ENCODE measurements around the gene IFIT3.
"Not testable (repeated sequence)": the region's sequence is repeated elsewhere in the genome, so short reads cannot be mapped to it uniquely, and the experiment has no call there.

Gene IFIT3

GRCh38 chr10:89283025-89283935, 44.5 kb upstream of the IFIT3 start:
- TF ChIP-seq CTCF (IDR thresholded peaks at IDR 0.05) (no peak), ZFX (IDR thresholded peaks at IDR 0.05; ENCODE audit: borderline replicate concordance) (no peak)
- H3K27ac ChIP-seq: no peak overlapping the region

GRCh38 chr10:89283936-89284475, 43.8 kb upstream of the IFIT3 start:
- no peak overlapping the region for H3K27ac ChIP-seq
- TF ChIP-seq CTCF (IDR thresholded peaks at IDR 0.05) (no peak), ZFX (IDR thresholded peaks at IDR 0.05; ENCODE audit: borderline replicate concordance) (no peak)

GRCh38 chr10:89284711-89285110, 43.1 kb upstream of the IFIT3 start:
- H3K27ac ChIP-seq: not testable (repeated sequence)

- H3K27ac ChIP-seq: not testable (repeated sequence)
Measured at GRCh38 chr10:89285303-89285702, 42.5 kb upstream of the IFIT3 start.

GRCh38 chr10:89294721-89295239, 33.0 kb upstream of the IFIT3 start:
- H3K27ac ChIP-seq: no peak overlapping the region
- TF ChIP-seq CTCF (IDR thresholded peaks at IDR 0.05) (no peak), ZFX (IDR thresholded peaks at IDR 0.05; ENCODE audit: borderline replicate concordance) (no peak)

GRCh38 chr10:89295597-89295996, 32.2 kb upstream of the IFIT3 start:
- no peak overlapping the region for H3K27ac ChIP-seq

GRCh38 chr10:89296220-89296648, 31.6 kb upstream of the IFIT3 start:
- H3K27ac ChIP-seq: no peak overlapping the region
- TF ChIP-seq ZFX (IDR thresholded peaks at IDR 0.05; ENCODE audit: borderline replicate concordance) (no peak), CTCF (IDR thresholded peaks at IDR 0.05) (no peak)

More at GRCh38 chr10:89295597-89295996, 32.2 kb upstream of the IFIT3 start:
- TF ChIP-seq ZFX (IDR thresholded peaks at IDR 0.05; ENCODE audit: borderline replicate concordance) (no peak), CTCF (IDR thresholded peaks at IDR 0.05) (no peak)

- no peak overlapping the region for H3K27ac ChIP-seq
- no peak for TF ChIP-seq CTCF (IDR thresholded peaks at IDR 0.05)
- no peak for TF ChIP-seq ZFX (IDR thresholded peaks at IDR 0.05; ENCODE audit: borderline replicate concordance)
Measured at GRCh38 chr10:89297356-89297755, 30.4 kb upstream of the IFIT3 start.

All from 22Rv1 (cell line).